Tibial nerve (tissue), 4 donors: ENCODE results near the gene FAM168B. TPM values are rescaled to one million over a fixed set of nuclear protein-coding genes. Genes with fewer than 3 reads are reported as not detected.

Source experiments
- DNase-seq, 2 donors: peaks; one replicate each; pipeline ENCODE4 v3.0.0-alpha.2; 2019; ENCODE audit warnings: low spot score in 2 of 2
- H3K27ac ChIP-seq, 4 donors: fragments of 200-600 bp; sonication (generic) in 3 of 4; one replicate each; pipeline ENCODE4 v1.5.1; 2017 to 2019; ENCODE audit warnings: mild to moderate bottlenecking in 1 of 4
- H3K27me3 ChIP-seq, 2 donors: fragments of 200-600 bp; sonication (generic) in 1 of 2; one replicate each; pipeline versions ENCODE4 v1.5.1 to v1.6.0; 2017 to 2019
- H3K36me3 ChIP-seq, 3 donors: fragments of 200-600 bp; sonication (generic); one replicate each; pipeline ENCODE4 v1.5.1; 2018 to 2019
- H3K4me1 ChIP-seq, 4 donors: fragments of 200-600 bp; sonication (generic) in 3 of 4; one replicate each; pipeline ENCODE4 v1.5.1; 2017 to 2019
- H3K4me3 ChIP-seq, 4 donors: fragments of 200-600 bp; sonication (generic) in 3 of 4; one replicate each; pipeline ENCODE4 v1.5.1; 2017 to 2019; ENCODE audit warnings: mild to moderate bottlenecking in 1 of 4, moderate library complexity in 1 of 4
- H3K9me3 ChIP-seq, 4 donors: fragments of 200-600 bp; sonication (generic) in 3 of 4; one replicate each; pipeline ENCODE4 v1.5.1; 2017 to 2019
- EP300 ChIP-seq, 2 donors: sonication (generic); formaldehyde crosslinking; IDR thresholded peaks; one replicate each; pipeline ENCODE4 v1.6.1; 2017; ENCODE audit warnings: antibody characterized with exemption in 2 of 2, mild to moderate bottlenecking in 1 of 2
- POLR2A ChIP-seq, 2 donors: fragments of 450-650 bp; IDR thresholded peaks; one replicate each; pipeline ENCODE4 v1.6.1; 2017; ENCODE audit warnings: antibody characterized with exemption in 2 of 2, mild to moderate bottlenecking in 2 of 2, moderate library complexity in 2 of 2
- WGBS, 2 donors: methylation state at CpG; one replicate each; pipeline ENCODE4 v1.1.5; 2018; 5-methylcytosine and 5-hydroxymethylcytosine counted together
- total RNA-seq, 4 donors: library from RNA; depleted of rRNA; stranded (reverse); fragments of >200 nt; gene quantifications; one replicate each; pipeline ENCODE4 v1.1.0, GENCODE V29; 2016
- TF ChIP-seq, protein P1 (sequence below), 5 experiments: fragments of 200-600 bp in 3 of 5; fragments of 450-650 bp in 2 of 5; sonication (generic) in 3 of 5; IDR thresholded peaks; one replicate each; pipeline ENCODE4 v1.5.1; 2016 to 2019; ENCODE audit warnings: antibody characterized with exemption in 5 of 5, mild to moderate bottlenecking in 3 of 5, moderate library complexity in 2 of 5

The FAM168B gene
- total RNA-seq, 4 donors from 2014 or later = 96.0 to 115 (median 107) TPM

DNA sequence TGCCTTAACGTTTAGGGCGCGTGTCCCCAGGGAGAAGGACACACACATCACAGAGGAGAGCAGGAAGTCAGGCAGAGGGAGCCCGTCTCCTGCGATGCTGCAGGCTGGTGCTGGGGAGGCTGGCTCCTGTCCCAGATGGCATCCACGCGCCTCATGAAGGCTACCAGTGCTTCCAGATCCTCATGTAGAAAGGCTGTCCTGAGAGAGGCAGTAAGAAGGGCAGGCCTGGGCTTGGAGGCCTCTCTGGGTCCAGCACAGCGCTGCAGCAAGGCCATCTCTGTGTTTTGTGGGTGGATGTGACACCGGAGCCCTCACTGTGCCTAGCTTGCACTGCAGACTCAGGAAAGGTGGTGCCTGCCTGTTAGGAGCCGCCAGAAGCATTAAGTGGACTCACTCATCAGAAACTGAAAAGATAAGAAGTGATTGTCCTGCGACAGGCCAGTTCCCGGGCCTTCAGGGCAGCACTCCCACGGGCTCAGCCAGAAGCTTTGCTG lies 62.7 kb downstream of the FAM168B start:
- peaks cover 0 to 15% (median 4%) of the 10 kb centered on the region in 4 donors for H3K4me1 ChIP-seq
- no peak for DNase-seq
- H3K27ac ChIP-seq = no peak overlapping the region
- peaks cover 0 to 11% (median 0%) of the 10 kb centered on the region in 4 donors for H3K9me3 ChIP-seq
- H3K4me3 ChIP-seq = no peak overlapping the region
- TF ChIP-seq, protein P1, sequence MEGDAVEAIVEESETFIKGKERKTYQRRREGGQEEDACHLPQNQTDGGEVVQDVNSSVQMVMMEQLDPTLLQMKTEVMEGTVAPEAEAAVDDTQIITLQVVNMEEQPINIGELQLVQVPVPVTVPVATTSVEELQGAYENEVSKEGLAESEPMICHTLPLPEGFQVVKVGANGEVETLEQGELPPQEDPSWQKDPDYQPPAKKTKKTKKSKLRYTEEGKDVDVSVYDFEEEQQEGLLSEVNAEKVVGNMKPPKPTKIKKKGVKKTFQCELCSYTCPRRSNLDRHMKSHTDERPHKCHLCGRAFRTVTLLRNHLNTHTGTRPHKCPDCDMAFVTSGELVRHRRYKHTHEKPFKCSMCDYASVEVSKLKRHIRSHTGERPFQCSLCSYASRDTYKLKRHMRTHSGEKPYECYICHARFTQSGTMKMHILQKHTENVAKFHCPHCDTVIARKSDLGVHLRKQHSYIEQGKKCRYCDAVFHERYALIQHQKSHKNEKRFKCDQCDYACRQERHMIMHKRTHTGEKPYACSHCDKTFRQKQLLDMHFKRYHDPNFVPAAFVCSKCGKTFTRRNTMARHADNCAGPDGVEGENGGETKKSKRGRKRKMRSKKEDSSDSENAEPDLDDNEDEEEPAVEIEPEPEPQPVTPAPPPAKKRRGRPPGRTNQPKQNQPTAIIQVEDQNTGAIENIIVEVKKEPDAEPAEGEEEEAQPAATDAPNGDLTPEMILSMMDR (IDR thresholded peaks at IDR 0.05) = no peak
- TF ChIP-seq POLR2A (IDR thresholded peaks at IDR 0.05) (no peak), EP300 (IDR thresholded peaks at IDR 0.05) (no peak)
- WGBS, 2 donors = 63 to 73% methylated on average over 13 of the region's 13 CpGs
- H3K36me3 ChIP-seq = no peaks in the 10 kb centered on the region
- peaks cover 0 to 4% of the 10 kb centered on the region in 2 donors for H3K27me3 ChIP-seq

DNA sequence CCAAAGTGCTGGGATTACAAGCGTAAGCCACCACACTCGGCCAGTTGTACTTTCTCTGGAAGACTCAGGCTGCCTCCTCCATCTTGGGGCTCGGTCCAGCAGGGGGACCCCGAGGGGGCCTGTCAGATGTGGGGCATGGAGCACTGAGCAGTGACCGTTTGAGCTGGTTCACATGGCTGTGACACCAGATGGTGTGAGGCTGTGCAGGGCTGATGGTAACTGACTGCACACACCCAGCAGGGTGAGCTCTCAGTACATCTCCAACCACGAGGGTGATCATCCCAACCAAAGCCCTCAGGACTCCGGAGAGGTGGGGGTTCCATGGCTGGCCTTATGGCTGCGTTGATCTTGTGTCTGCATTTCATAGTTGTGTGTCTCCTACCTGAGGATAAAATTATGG lies 63.4 kb downstream of the FAM168B start:
- H3K4me1 ChIP-seq = peaks cover 0 to 10% (median 2%) of the 10 kb centered on the region in 4 donors
- H3K4me3 ChIP-seq = no peak overlapping the region
- TF ChIP-seq EP300 (IDR thresholded peaks at IDR 0.05) (no peak), POLR2A (IDR thresholded peaks at IDR 0.05) (no peak)
- no peak for DNase-seq
- H3K27ac ChIP-seq = no peak overlapping the region
- H3K27me3 ChIP-seq = peaks cover 0 to 4% of the 10 kb centered on the region in 2 donors
- H3K36me3 ChIP-seq = no peaks in the 10 kb centered on the region
- peaks cover 0 to 11% (median 0%) of the 10 kb centered on the region in 4 donors for H3K9me3 ChIP-seq
- WGBS, 2 donors = 65 to 78% methylated on average over 8 of the region's 8 CpGs

DNA sequence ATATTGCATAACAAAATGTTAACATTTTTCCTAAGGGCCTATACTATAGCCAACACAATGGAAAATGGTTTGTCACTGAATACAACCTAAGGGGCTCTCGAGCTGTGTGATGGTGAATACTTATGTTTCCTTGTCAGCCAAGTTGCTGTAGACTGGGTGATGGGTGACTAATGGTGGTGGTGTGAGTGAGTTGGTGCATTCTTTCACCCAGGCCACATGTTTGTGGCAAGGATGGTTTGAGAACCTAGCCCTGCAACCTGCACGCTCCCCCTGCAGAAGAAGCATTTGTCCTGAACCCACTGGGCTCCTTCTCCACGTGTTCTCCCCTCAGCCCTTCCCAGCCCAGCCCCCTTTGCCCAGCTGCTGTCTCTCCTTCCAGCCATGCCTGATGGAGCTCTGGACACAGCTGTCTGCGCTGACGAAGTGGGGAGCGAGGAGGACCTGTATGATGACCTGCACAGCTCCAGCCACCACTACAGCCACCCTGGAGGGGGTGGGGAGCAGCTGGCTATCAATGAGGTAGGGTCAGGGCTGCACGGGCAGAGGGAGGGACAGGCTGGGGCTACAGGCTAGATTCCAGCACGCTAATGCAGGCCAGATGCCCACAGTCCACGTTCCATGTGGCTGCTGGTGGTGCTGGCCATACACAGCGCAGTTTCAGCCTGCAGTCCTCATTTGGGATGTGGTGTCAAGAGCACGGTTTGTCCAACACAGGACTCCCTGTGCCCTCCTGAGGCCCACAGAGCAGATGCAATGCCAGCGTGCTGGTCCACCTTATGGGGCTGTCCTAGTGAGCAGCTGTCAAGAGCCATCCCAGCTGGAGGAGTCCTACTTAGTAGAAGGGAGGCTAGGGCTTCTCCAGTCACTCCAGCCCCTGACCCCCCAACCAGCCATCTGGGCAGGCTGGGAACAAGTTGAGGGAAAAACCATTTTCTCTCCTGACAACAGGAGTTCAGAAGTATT lies 65.4 kb downstream of the FAM168B start:
- DNase-seq = no peak
- H3K27me3 ChIP-seq = no peaks in the 10 kb centered on the region
- no peaks in the 10 kb centered on the region for H3K4me1 ChIP-seq
- WGBS, 2 donors = 77 to 80% methylated on average over 11 of the region's 12 CpGs
- no peak overlapping the region for H3K4me3 ChIP-seq
- H3K9me3 ChIP-seq = peaks cover 0 to 11% (median 0%) of the 10 kb centered on the region in 4 donors
- TF ChIP-seq POLR2A (IDR thresholded peaks at IDR 0.05) (no peak), EP300 (IDR thresholded peaks at IDR 0.05) (no peak)
- TF ChIP-seq, protein P1 (IDR thresholded peaks at IDR 0.05) = no peak
- no peaks in the 10 kb centered on the region for H3K36me3 ChIP-seq
- no peak overlapping the region for H3K27ac ChIP-seq

DNA sequence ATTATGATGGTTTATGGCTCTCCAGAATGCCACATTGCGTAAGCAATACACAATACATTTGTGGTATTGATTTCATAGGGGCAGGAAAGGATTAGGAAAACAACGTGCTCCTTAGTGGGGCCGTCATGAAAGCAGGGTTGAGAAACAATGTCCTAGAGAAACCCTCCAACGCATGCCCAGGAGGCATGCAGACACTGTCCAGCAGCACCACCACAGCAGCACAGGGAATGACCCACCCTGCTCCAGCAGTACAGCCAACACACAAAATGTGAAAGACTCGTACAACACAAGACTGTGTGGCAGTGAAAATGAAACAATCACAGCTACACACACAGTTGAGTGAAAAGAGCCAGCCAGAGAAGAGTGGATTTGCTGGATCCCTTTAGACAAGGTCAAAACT lies 66.3 kb downstream of the FAM168B start:
- WGBS, 2 donors = 53 to 62% methylated on average over 5 of the region's 5 CpGs
- no peak overlapping the region for H3K4me3 ChIP-seq

DNA sequence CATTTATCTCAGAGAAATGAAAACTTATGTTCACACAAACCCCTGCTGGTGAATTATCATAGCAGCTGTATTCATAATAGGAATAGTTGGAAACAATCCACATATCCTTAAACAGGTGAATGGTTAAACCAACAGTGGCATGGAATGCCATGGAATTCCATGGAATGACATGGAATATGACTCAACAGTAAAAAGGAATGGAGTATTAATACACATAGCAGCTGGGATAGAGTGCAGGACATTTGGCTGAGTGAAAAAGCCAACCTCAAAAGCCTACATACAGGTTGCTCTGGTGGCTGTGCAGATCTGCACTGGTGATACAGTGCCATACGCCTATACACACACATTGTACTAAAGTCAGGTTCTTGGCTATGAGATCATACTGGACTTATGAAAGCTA lies 69.5 kb downstream of the FAM168B start:
- peaks cover 0 to 13% (median 0%) of the 10 kb centered on the region in 4 donors for H3K9me3 ChIP-seq
- no peak overlapping the region for H3K27ac ChIP-seq
- H3K4me3 ChIP-seq = no peak overlapping the region
- H3K27me3 ChIP-seq = no peaks in the 10 kb centered on the region
- 76 to 88% methylated on average over 1 of the region's 1 CpG for WGBS, 2 donors
- no peaks in the 10 kb centered on the region for H3K36me3 ChIP-seq
- no peak for DNase-seq
- no peaks in the 10 kb centered on the region for H3K4me1 ChIP-seq
- no peak for TF ChIP-seq POLR2A (IDR thresholded peaks at IDR 0.05)
- TF ChIP-seq, protein P1 (IDR thresholded peaks at IDR 0.05) = no peak

More for the DNA sequence above, 66.3 kb downstream of the FAM168B start:
- no peak for DNase-seq
- Histone ChIP-seq H3K27ac (no peak overlapping the region), H3K4me1 (no peaks in the 10 kb centered on the region), H3K27me3 (no peaks in the 10 kb centered on the region), H3K9me3 (peaks cover 0 to 11% (median 0%) of the 10 kb centered on the region in 4 donors), H3K36me3 (no peaks in the 10 kb centered on the region)
- no peak for TF ChIP-seq EP300 (IDR thresholded peaks at IDR 0.05)
- TF ChIP-seq, protein P1 (IDR thresholded peaks at IDR 0.05) = no peak
